HuH-7 (cell line): ENCODE data around the gene RBM15B.

Experiments
- DNase-seq: peaks from one replicate; pipeline ENCODE4 v3.0.0; 2011; ENCODE audit warnings: low spot score

The RBM15B gene

DNA sequence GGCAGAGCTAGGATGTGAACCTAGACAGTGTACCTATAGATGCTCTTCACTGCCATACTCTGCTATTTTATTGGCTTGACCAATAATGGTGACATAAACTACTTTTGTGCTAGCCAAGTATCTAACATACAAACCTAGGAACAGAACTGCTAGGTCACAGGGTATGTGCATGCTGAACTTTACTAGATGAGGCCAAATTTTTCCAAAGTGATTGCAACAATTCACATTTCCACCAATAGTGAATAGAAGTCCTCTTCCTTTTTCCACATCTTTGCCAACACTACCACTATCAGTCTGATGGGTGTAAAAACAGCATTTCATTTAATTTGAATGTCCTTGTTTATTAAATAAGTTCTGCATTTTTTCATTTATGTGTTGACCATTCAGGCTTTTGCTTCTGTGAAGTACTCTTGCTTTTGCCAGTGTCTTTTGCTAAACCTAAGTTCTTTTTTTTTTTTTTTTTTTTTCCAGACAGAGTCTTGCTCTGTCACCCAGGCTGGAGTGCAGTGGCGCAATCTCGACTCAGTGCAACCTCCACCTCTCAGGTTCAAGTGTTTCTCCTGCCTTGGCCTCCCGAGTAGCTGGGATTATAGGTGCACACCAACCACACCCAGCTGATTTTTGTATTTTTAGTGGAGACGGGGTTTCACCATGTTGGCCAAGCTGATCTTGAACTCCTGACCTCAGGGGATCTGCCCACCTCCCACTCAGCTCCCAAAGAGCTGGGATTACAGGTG, 54.6 kb downstream of the RBM15B start:
- DNase-seq: no peak
